GM21576 (cell line): ENCODE data around the gene CCDC134.
"Not testable (repeated sequence)": the region's sequence is repeated elsewhere in the genome, so short reads cannot be mapped to it uniquely, and the experiment has no call there.

Experiments
- ATAC-seq: cut with Tn5 transposase; IDR thresholded peaks from one replicate; pipeline ENCODE4 v1.9.1; 2021; ENCODE audit warnings: mild to moderate bottlenecking, moderate library complexity; ENCODE audit not compliant: unreplicated experiment

The CCDC134 gene

DNA sequence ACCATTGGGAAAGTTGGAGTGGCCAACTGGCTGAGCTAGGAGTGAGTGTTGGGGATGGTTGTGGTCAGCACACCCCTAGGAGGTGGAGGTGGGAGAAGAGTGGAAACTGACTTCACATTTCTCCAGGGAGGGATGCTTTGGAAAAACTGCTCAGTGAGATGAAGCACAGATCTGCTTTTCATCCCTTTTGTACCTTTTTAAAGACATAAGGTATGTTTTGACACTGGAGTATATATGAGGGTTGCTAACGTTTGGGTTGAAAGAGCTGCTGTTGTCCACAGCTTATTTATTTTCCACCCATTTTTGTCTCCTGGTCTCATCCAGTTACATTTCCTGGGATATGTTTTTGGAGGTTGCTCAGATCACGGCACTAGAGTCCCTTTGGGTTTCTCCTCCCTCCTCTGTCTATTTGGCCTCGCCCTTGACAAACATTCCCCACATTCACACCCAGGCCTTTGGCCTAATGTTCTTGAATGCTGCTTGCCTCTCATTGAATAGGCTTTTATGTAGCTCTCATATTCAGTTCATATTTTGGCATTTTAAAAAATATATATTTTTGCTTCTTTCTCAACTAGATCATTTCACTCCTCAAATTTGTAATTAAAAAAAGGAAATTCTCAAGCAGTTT lies 40.7 kb downstream of the CCDC134 start:
- no peak for ATAC-seq

- ATAC-seq: no peak
These were observed 42.8 kb downstream of the CCDC134 start for GRCh38 chr22:41842996-41843970.

DNA sequence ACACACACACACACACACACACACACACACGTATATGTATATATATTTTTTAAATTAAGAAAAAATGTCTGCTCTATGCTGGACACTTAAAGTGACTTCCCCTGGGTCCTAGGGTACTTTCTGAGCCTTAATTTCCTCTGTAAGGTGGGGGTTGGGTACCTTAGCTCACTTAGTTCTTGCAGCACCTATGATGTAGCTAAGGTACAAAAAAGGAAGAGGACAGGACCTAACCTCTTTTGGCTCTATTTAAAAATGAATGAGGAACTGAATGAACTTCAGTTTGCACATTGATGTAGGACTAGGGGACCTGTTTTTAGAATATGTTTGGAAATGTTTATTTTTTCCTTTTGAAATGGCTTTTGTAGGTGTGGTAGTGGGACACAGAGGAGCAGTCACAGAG lies 43.6 kb downstream of the CCDC134 start:
- ATAC-seq: no peak

DNA sequence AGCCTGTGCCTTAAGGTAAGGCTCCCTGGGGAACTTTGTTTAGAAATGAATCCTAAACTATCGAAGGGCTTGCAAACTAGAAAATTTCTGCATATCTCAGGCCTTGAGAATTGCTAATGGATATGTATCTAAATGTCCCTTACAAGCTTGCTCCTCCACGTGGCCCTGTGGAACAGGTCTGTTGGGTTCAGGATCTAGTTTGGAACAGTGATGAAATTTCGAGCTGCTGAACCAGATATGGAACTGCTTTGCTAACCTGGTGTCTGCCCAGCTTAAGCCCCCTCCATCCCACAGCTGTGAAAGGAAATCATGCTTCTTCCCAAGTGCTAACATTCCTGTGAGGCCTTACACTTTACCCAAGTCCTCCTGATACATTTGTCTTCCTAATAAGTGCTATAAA lies 44.0 kb downstream of the CCDC134 start:
- no peak for ATAC-seq

- ATAC-seq: no peak
These were observed 45.1 kb downstream of the CCDC134 start for GRCh38 chr22:41845380-41846267.

DNA sequence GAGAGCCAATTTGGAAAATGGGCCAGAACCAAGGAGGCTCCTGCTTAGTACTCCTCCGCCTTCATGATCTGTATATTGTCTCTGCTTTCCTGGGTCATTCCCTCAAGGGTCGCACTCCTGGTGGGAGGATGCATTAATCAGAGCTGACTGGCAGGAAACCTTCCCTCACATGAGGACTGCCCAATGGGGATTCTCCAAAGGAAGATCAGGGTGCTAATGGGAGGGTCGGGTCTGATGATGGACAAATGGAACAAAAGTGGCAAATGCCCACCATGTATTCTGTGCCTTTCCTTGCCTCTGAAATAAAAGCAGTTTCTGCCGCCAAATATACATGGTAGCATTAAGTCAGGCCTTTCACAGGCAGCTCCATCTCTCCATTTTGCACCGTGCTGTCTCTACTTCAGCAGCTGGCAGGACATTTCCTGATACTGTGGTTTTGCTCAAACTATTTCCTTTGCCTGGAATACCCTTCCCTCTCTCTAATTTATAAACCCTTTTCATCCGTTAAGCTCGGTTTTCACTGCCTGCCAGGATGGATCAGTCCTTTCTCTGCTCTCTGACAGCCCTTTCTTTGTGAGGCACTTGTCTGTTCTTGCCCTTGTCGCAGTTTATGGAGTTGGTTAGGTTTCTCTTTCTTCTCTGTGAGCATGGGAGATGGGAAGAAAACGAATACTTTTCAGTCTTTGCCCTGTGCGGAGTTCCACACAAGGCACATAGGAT lies 45.9 kb downstream of the CCDC134 start:
- ATAC-seq: no peak

- ATAC-seq: no peak
These were observed 46.8 kb downstream of the CCDC134 start for GRCh38 chr22:41847300-41847699.

GRCh38 chr22:41848468-41848867 lies 48.0 kb downstream of the CCDC134 start:
- no peak for ATAC-seq

DNA sequence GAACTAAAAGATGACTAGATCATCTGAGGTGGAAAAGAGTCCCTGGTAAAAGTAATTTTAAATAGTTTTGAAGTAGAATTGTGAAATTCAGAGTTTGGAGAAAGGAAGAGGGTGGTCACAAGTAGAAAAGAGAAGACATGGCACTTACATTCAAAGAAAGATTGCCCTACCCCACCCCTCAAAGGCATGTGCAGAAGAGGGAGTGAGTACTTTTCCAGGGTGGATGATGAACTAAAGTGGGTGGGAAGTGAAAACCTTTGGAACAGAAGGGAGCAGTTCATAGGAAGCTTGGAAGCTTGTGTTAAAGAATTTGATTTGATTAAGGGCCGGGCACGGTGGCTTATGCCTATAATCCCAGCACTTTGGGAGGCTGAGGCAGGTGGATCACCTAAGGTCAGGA lies 56.0 kb downstream of the CCDC134 start:
- no peak for ATAC-seq

DNA sequence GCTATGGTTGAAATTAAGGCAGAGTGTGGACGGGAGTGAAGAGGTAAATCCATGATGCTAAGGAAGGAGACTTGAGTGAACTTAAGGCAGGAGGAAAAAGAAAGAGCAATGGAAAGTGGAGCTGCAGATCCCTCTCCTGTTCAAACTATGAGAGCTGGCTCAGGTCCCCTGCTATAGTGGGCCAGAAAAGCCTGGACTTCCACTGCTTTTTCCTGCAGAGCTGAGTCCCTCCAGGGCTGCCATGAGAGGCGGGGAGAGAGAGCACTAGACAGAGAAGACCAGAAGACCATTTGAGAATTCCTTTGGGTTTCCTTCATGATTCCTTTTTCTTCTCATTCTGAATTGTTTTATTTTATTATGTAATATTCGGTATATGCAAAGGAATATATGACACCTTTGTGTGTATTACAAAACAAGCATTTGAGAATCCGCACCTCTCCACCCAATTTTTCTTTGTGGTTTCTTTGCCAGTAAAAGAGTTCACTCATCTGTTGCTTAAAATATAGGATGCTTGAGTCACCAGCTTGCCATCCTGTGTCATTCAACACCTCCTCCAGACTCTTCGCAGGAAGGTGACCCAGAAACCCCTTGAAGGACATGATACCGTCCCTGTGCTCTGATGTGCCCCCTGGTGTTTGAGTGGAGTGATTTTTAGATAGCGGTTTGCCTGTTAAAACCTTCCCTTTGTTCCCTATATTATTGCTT lies 56.8 kb downstream of the CCDC134 start:
- no peak for ATAC-seq

- ATAC-seq: no peak
These were observed 57.4 kb downstream of the CCDC134 start for GRCh38 chr22:41857860-41858199.

DNA sequence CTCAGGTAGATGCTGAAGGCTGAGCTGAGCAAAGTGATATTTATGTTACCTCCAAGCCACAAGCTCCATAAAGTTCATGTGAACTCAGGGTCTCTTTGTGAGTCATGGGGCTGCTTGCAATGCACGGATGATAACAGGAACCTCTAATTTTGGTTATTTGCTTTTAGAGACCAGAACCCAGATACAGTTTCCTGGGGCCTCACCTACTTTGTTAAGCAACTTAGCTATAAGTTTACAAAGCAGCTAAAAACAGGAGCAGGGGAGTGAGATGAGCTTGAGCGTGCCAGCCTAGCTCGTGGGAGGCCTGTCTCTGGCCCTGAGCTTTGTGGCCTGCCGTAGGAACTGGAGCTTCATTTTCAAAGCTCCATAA lies 61.7 kb downstream of the CCDC134 start:
- peak; percentile 42 for ATAC-seq

- ATAC-seq: peak; percentile 37
These were observed 62.2 kb downstream of the CCDC134 start for GRCh38 chr22:41862530-41863266.

- ATAC-seq: no peak
These were observed 63.0 kb downstream of the CCDC134 start for GRCh38 chr22:41863472-41863871.

DNA sequence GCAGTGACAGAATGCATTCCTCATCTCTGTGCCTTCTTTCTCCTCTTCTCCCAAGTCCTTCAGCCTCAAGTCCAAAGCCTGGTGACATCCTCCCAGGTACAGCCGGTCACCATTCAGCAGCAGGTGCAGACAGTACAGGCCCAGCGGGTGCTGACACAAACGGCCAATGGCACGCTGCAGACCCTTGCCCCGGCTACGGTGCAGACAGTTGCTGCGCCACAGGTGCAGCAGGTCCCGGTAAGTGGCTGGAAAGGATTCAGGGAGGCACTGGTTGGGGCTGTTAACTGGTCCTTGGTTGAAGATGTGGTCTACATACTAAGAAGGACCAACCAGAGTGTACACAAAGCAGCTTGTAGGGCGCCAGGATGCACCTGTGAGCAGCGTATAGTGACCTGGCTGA lies 68.1 kb downstream of the CCDC134 start:
- no peak for ATAC-seq

GRCh38 chr22:41870081-41870480 lies 69.6 kb downstream of the CCDC134 start:
- not testable (repeated sequence) for ATAC-seq

DNA sequence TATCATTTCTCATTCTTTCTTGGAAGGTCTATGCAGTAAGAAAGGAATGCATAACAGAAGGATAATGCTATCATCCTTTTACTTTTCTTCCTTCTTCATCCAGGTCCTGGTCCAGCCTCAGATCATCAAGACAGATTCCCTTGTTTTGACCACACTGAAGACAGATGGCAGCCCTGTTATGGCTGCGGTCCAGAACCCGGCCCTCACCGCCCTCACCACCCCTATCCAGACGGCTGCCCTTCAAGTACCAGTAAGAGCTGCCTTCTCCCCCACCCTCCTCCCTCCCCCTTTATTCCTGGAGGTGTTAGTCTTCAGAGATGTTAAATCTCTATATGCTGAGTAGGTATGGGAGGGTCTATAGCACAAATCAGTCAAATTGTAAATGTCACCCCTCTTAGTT lies 70.3 kb downstream of the CCDC134 start:
- no peak for ATAC-seq

DNA sequence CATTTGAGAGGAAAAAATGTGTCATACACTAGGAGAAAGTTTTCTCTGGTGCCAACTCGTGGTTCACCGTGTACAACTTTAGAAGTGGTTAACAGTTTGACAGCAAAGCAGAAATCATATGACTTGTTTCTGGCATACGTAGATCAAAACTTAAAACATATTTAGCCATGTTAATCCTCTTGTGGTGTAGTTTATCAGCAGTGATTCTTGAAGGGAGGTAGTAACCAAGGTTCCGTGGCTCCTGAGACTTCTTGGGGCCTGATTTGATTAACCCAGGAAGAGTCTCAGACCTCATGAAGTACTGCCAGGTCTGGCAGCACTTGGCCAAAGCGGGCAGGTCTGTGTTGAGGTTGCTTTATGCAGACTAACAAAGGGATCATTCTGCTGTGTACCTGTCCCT lies 72.9 kb downstream of the CCDC134 start:
- no peak for ATAC-seq

DNA sequence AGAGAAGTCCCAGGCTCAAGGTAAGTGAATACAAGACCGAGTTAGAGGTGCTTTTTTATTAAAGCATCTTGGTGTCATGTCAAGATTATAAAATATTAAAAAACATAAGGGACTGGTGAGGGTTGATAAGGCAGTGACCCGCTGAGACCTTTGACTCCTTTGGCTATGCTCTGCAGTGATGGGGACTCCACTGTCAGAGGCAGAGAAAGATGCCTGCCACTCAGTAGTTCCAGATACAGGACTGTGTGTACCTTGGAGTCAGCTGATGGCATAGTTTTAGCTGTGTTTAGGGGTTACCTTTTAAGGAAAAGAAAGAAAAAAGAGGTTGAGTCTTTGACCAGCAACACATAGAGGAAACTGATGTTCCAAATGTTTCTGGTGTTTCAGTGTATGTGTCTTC lies 73.6 kb downstream of the CCDC134 start:
- no peak for ATAC-seq
